Adrenal gland (tissue), 12 donors: ENCODE data around the gene COL5A1. TPM values are rescaled to one million over a fixed set of nuclear protein-coding genes. Genes with fewer than 3 reads are reported as not detected.

Source experiments
- DNase-seq, 7 donors: peaks; one replicate each; pipeline ENCODE4 v3.0.0-alpha.2; 2019 to 2020
- H3K27ac ChIP-seq, 5 donors: fragments of 200-600 bp; sonication (generic) in 4 of 5; 1 replicate in 3 of 5; 2 replicates in 2 of 5; pipeline versions ENCODE4 v1.5.1 to v1.8.0; 2016 to 2020; ENCODE audit warnings: mild to moderate bottlenecking in 1 of 5
- H3K27me3 ChIP-seq: fragments of 200-600 bp; 2 replicates; pipeline ENCODE4 v1.8.0; 2021
- H3K36me3 ChIP-seq, 2 donors: fragments of 200-600 bp; replicated peaks in 1 of 2; 1 replicate in 1 of 2; 2 replicates in 1 of 2; pipeline versions ENCODE4 v1.5.1 to v1.8.0; 2018 to 2022
- H3K4me1 ChIP-seq, 2 donors: fragments of 200-600 bp; replicated peaks in 1 of 2; 1 replicate in 1 of 2; 2 replicates in 1 of 2; pipeline versions ENCODE4 v1.5.1 to v1.8.0; 2018 to 2021
- H3K4me3 ChIP-seq, 4 donors: fragments of 200-600 bp; sonication (generic) in 3 of 4; one replicate each; pipeline ENCODE4 v1.5.1; 2016 to 2018
- H3K9me3 ChIP-seq, 3 donors: fragments of 200-600 bp; sonication (generic) in 1 of 3; replicated peaks in 1 of 3; 1 replicate in 2 of 3; 2 replicates in 1 of 3; pipeline versions ENCODE4 v1.5.1 to v1.8.0; 2016 to 2021
- CTCF ChIP-seq, 6 experiments: fragments of 450-650 bp in 4 of 6; fragments of 200-600 bp in 2 of 6; sonication (generic) in 1 of 6; IDR thresholded peaks; 1 replicate in 5 of 6; 2 replicates in 1 of 6; pipeline versions ENCODE4 v1.5.1 to v1.8.0; 2016 to 2021; ENCODE audit warnings: antibody characterized with exemption in 6 of 6, mild to moderate bottlenecking in 2 of 6, moderate library complexity in 1 of 6
- POLR2A ChIP-seq, 2 donors: fragments of 450-650 bp; IDR thresholded peaks; one replicate each; pipeline ENCODE4 v1.6.1; 2017; ENCODE audit warnings: antibody characterized with exemption in 2 of 2, mild to moderate bottlenecking in 2 of 2, moderate library complexity in 1 of 2
- WGBS, 4 donors: extraction: QIAGEN DNeasy Blood & Tissue Kit in 2 of 4; methylation state at CpG; one replicate each; pipeline versions ENCODE4 v1.1.5 to v1.1.7; 2013 to 2017; 5-methylcytosine and 5-hydroxymethylcytosine counted together
- intact Hi-C, 2 donors: fragments of 100-400 bp; cut with DNase I; formaldehyde crosslinking; loops; one replicate each; pipeline versions ENCODE4 v1.14.1 to v1.15.0; 2022 to 2023
- polyA plus RNA-seq, 3 donors: library from polyadenylated mRNA; stranded (reverse); fragments of 200-250 nt in 2 of 3; fragments of 350-450 nt in 1 of 3; fragmentation: Illumina TruSeq in 1 of 3; extraction: RNeasy Lipid Tissue Mini Kit (QIAGEN cat#74804) in 1 of 3; gene quantifications; one replicate each; pipeline ENCODE4 v1.2.3, GENCODE V29; 2013 to 2014
- total RNA-seq, 9 donors: library from RNA; depleted of rRNA in 4 of 9; stranded (reverse); fragments of >200 nt in 4 of 9; fragments of 120-200 nt in 1 of 9; fragmentation: NEBNext Ultra II Directional in 1 of 9; extraction: Animal tissue kit (Norgen Biotek cat#: 25700) in 1 of 9; gene quantifications; one replicate each; pipeline versions ENCODE4 v1.1.0 to v1.2.4, GENCODE V29; 2013 to 2023
- donor health status: healthy with polysubstance abuse.
- donor health status: Bipolar disorder and iron deficiency.
- donor health status: DM: yes; HTN: yes; CAD: no.
- donor health status: DM: no; HTN: no; CAD: no.
- donor health status: DM: no; HTN: no; CAD: no.
- donor health status: DM: yes; HTN: yes; CAD: no.

COL5A1 gene
- total and polyA plus RNA-seq, 12 donors: 3.5 to 45.5 (median 29.3) TPM

- Histone ChIP-seq H3K4me1 (peaks cover 0 to 12% of the 10 kb centered on the region in 2 donors), H3K36me3 (no peaks in the 10 kb centered on the region), H3K27ac (peak overlapping the region in 2 of 5 donors; percentile 69 to 78), H3K4me3 (no peak overlapping the region), H3K27me3 (no peaks in the 10 kb centered on the region), H3K9me3 (no peaks in the 10 kb centered on the region)
- WGBS, 4 donors: 89 to 94% (median 92%) methylated on average over 18 to 32 of the region's 32 CpGs
- no peak for DNase-seq
- intact Hi-C loops: no loop called here
- no peak for TF ChIP-seq POLR2A (IDR thresholded peaks at IDR 0.05)
- TF ChIP-seq CTCF (IDR thresholded peaks at IDR 0.05): no peak
Measured at GRCh38 chr9:134707731-134708671, 66.4 kb downstream of the COL5A1 start.

DNA sequence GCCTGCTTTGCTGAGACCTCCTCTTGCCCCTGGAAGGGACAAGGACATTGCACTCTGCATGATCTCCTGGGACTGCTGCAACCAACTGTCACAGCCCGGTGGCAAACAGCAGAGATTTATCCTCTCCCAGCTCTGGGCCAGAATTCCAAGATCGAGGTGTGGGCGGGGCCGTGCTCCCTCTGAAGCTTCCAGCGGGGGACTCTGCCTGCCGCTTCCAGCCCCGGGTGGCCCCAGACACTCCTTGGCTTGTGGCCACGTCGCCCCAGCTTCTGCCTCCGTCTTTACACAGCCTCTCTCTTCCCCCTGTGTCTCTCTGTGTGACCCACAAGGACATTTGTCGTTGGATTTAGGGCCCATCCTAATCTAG lies 67.1 kb downstream of the COL5A1 start:
- intact Hi-C loops: no loop called here
- DNase-seq: no peak
- H3K36me3 ChIP-seq: no peaks in the 10 kb centered on the region
- H3K27me3 ChIP-seq: no peaks in the 10 kb centered on the region
- H3K4me3 ChIP-seq: no peak overlapping the region
- no peak overlapping the region for H3K27ac ChIP-seq
- no peaks in the 10 kb centered on the region for H3K9me3 ChIP-seq
- 69 to 85% (median 76%) methylated on average over 11 of the region's 11 CpGs for WGBS, 4 donors
- TF ChIP-seq CTCF (IDR thresholded peaks at IDR 0.05): no peak
- no peak for TF ChIP-seq POLR2A (IDR thresholded peaks at IDR 0.05)
- peaks cover 0 to 12% of the 10 kb centered on the region in 2 donors for H3K4me1 ChIP-seq

GRCh38 chr9:134709512-134710270 lies 68.1 kb downstream of the COL5A1 start:
- TF ChIP-seq POLR2A (IDR thresholded peaks at IDR 0.05) (no peak), CTCF (IDR thresholded peaks at IDR 0.05) (no peak)
- peaks cover 0 to 12% of the 10 kb centered on the region in 2 donors for H3K4me1 ChIP-seq
- H3K9me3 ChIP-seq: no peaks in the 10 kb centered on the region
- intact Hi-C loops: no loop called here
- H3K36me3 ChIP-seq: no peaks in the 10 kb centered on the region
- 78 to 91% (median 87%) methylated on average over 10 to 29 of the region's 29 CpGs for WGBS, 4 donors
- peak in 2 of 7 donors; percentile 41 to 82 for DNase-seq
- H3K27me3 ChIP-seq: no peaks in the 10 kb centered on the region
- no peak overlapping the region for H3K4me3 ChIP-seq
- H3K27ac ChIP-seq: peak overlapping the region in 2 of 5 donors; percentile 21 to 29

DNA sequence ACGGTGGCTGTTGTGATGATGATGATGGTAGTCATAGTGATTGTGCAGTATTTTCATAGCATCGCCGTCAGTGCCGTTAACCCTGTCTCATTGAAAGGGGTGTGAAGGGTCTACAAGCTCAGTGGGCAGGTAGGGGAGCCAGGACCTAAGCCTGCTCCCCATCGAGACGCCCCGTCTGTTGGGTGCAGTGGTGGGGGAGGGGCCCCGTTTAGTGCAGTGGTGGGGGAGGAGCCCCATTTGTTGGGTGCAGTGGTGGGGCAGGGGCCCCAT lies 68.6 kb downstream of the COL5A1 start:
- Histone ChIP-seq H3K27ac (no peak overlapping the region), H3K36me3 (no peaks in the 10 kb centered on the region), H3K9me3 (no peaks in the 10 kb centered on the region), H3K4me1 (peaks cover 0 to 12% of the 10 kb centered on the region in 2 donors), H3K27me3 (no peaks in the 10 kb centered on the region), H3K4me3 (no peak overlapping the region)
- intact Hi-C loops: no loop called here
- no peak for DNase-seq
- TF ChIP-seq CTCF (IDR thresholded peaks at IDR 0.05) (no peak), POLR2A (IDR thresholded peaks at IDR 0.05) (no peak)
- 79 to 89% (median 81%) methylated on average over 4 to 8 of the region's 8 CpGs; no CpG with 5 or more reads in 1 of the 4 donors for WGBS, 4 donors
